OCI-LY7 (cell line): ENCODE results near the gene MTNR1A. TPM values are rescaled to one million over a fixed set of nuclear protein-coding genes. Genes with fewer than 3 reads are reported as not detected.

Source experiments
- BruUV-seq: library from RNA; stranded (reverse); fragments of 400-500 nt; replicated peaks from 2 replicates; lab custom pipeline; 2021; lab: Mats Ljungman, UMichigan
- CTCF ChIA-PET: fragments of 300-600 bp; sonication (Branson Sonifier 250); formaldehyde crosslinking; loops from one replicate; lab custom pipeline; 2022; ENCODE audit warnings: antibody characterized with exemption; ENCODE audit not compliant: unreplicated experiment; lab: Charles Lee
- POLR2A ChIA-PET: fragments of 300-600 bp; sonication (Branson Sonifier 250); formaldehyde crosslinking; loops from one replicate; lab custom pipeline; 2022; ENCODE audit warnings: antibody characterized with exemption; lab: Charles Lee
- DNase-seq: peaks from one replicate; pipeline ENCODE4 v3.0.0-alpha.2; 2015; ENCODE audit warnings: low spot score
- H2AFZ ChIP-seq: fragments of 200-600 bp; sonication (generic), shearing (Covaris generic); 2 replicates; pipeline ENCODE4 v1.6.1; 2014; ENCODE audit warnings: mild to moderate bottlenecking, antibody characterized with exemption, low read length, moderate library complexity
- H3K27ac ChIP-seq: fragments of 200-600 bp; sonication (generic); 2 replicates; pipeline ENCODE4 v1.5.1; 2014; ENCODE audit warnings: mixed run types, low read depth, mild to moderate bottlenecking, moderate library complexity, low read length, inconsistent platforms; ENCODE audit not compliant: poor library complexity, severe bottlenecking
- H3K36me3 ChIP-seq: fragments of 200-600 bp; sonication (generic); 2 replicates; pipeline ENCODE4 v1.6.1; 2014; ENCODE audit warnings: mild to moderate bottlenecking, antibody characterized with exemption, low read length, moderate library complexity, mixed read lengths; ENCODE audit not compliant: insufficient read depth
- H3K4me1 ChIP-seq: fragments of 200-600 bp; sonication (generic); 2 replicates; pipeline ENCODE4 v1.5.1; 2014; ENCODE audit warnings: mild to moderate bottlenecking, low read length; ENCODE audit not compliant: insufficient read depth, poor library complexity, severe bottlenecking
- H3K4me2 ChIP-seq: fragments of 200-600 bp; sonication (generic); 2 replicates; pipeline ENCODE4 v1.6.1; 2014; ENCODE audit warnings: mild to moderate bottlenecking, low read length
- H3K4me3 ChIP-seq: fragments of 200-600 bp; sonication (generic); 2 replicates; pipeline ENCODE4 v1.5.1; 2014; ENCODE audit warnings: mild to moderate bottlenecking, low read depth, low read length; ENCODE audit not compliant: poor library complexity, severe bottlenecking
- H3K79me2 ChIP-seq: fragments of 200-600 bp; sonication (generic); 2 replicates; pipeline ENCODE4 v1.6.1; 2016; ENCODE audit warnings: low read depth, mild to moderate bottlenecking, low read length, moderate library complexity, mixed read lengths; ENCODE audit not compliant: insufficient read depth
- H3K9me2 ChIP-seq: fragments of 200-600 bp; sonication (generic); 2 replicates; pipeline ENCODE4 v1.6.1; 2016; ENCODE audit warnings: mild to moderate bottlenecking, low read length, mixed read lengths; ENCODE audit not compliant: insufficient read depth
- H3K9me3 ChIP-seq: fragments of 200-600 bp; sonication (generic); 2 replicates; pipeline ENCODE4 v1.6.1; 2014; ENCODE audit warnings: mild to moderate bottlenecking, mixed run types, low read length, mixed read lengths
- H4K20me1 ChIP-seq: fragments of 200-600 bp; sonication (generic); 2 replicates; pipeline ENCODE4 v1.6.1; 2014; ENCODE audit warnings: mild to moderate bottlenecking, antibody characterized with exemption, low read length, moderate library complexity, mixed read lengths; ENCODE audit not compliant: insufficient read depth
- EZH2phosphoT487 ChIP-seq: fragments of 200-600 bp; sonication (generic); IDR thresholded peaks from 2 replicates; pipeline ENCODE4 v1.6.1; 2018; ENCODE audit warnings: low read depth, borderline replicate concordance, mild to moderate bottlenecking, mixed run types, antibody characterized with exemption, low read length, moderate library complexity, mixed read lengths
- intact Hi-C: fragments of 100-400 bp; cut with micrococcal nuclease; formaldehyde crosslinking; loops from one replicate; pipeline ENCODE4 v1.10.0; 2022; ENCODE audit not compliant: unreplicated experiment
- total RNA-seq, 2 experiments: library from RNA; depleted of rRNA in 1 of 2; stranded (reverse); fragments of >200 nt in 1 of 2; shearing (Covaris generic) in 1 of 2; gene quantifications; 2 replicates each; pipeline ENCODE4 v1.2.3, GENCODE V29; 2014 to 2022
- TF ChIP-seq, protein P1 (sequence below): fragments of 200-600 bp; sonication (generic); conservative IDR thresholded peaks from 2 replicates; pipeline ENCODE4 v1.5.1; 2014; ENCODE audit warnings: mild to moderate bottlenecking, antibody characterized with exemption, low read length, moderate library complexity, mixed read lengths

Gene MTNR1A
- total RNA-seq, 2 experiments from 2014 or later: not detected

DNA sequence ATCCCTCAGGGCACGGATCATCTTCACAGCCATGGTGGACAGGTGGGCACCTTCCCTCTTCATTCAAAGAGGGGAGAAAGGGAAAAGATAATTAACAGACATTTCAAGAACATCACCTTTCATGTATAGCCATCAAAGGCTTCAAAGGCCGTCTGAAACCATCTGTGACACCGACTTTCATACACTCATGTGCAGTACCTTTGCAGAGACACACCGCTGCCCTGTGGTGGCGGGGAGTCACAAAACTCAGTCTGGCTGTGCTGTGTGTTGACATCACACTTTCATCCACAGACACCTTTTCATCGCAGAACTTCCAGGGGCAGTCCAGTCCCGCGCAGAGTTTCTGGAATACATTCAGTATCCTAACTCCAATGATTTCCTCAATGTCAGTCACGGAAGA, 47.6 kb upstream of the MTNR1A start:
- POLR2A ChIA-PET: no interaction called here
- CTCF ChIA-PET: no interaction called here
- H3K27ac ChIP-seq: no peak overlapping the region
- no peaks in the 10 kb centered on the region for H3K4me1 ChIP-seq
- H3K9me3 ChIP-seq: no peaks in the 10 kb centered on the region
- no peak for DNase-seq
- no peak overlapping the region for H2AFZ ChIP-seq
- no peak overlapping the region for H3K4me3 ChIP-seq
- H3K9me2 ChIP-seq: no peaks in the 10 kb centered on the region
- no peak overlapping the region for H3K4me2 ChIP-seq
- H4K20me1 ChIP-seq: no peaks in the 10 kb centered on the region
- H3K79me2 ChIP-seq: no peaks in the 10 kb centered on the region
- intact Hi-C loops: no loop called here
- H3K36me3 ChIP-seq: no peaks in the 10 kb centered on the region
- BruUV-seq: no TSS peak
- TF ChIP-seq, protein P1, sequence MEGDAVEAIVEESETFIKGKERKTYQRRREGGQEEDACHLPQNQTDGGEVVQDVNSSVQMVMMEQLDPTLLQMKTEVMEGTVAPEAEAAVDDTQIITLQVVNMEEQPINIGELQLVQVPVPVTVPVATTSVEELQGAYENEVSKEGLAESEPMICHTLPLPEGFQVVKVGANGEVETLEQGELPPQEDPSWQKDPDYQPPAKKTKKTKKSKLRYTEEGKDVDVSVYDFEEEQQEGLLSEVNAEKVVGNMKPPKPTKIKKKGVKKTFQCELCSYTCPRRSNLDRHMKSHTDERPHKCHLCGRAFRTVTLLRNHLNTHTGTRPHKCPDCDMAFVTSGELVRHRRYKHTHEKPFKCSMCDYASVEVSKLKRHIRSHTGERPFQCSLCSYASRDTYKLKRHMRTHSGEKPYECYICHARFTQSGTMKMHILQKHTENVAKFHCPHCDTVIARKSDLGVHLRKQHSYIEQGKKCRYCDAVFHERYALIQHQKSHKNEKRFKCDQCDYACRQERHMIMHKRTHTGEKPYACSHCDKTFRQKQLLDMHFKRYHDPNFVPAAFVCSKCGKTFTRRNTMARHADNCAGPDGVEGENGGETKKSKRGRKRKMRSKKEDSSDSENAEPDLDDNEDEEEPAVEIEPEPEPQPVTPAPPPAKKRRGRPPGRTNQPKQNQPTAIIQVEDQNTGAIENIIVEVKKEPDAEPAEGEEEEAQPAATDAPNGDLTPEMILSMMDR: no peak
- TF ChIP-seq EZH2phosphoT487: no peak

DNA sequence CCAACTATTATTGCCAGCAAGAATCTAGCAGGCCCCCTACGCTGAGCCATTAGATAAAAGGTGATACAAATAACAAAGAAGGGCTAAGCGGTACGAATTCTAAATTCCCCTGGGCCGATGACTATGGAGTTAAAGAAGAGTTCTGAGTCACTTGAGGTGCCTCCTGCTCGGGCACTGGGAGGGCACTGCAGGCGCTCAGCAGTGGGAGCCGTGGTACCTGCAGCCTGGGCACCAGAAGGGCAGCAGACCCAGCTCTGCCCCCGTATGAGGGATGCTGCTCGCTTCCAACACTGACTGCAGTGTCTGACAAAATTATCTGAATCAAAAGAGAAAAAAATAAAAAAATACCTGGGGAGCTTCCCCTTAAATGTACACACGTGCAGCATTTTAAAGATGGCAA, 44.1 kb upstream of the MTNR1A start:
- Histone ChIP-seq H4K20me1 (no peaks in the 10 kb centered on the region), H3K9me2 (no peaks in the 10 kb centered on the region), H3K4me3 (no peak overlapping the region), H3K27ac (no peak overlapping the region), H3K9me3 (no peaks in the 10 kb centered on the region), H3K79me2 (no peaks in the 10 kb centered on the region), H3K36me3 (no peaks in the 10 kb centered on the region), H2AFZ (no peak overlapping the region), H3K4me1 (no peaks in the 10 kb centered on the region), H3K4me2 (no peak overlapping the region)
- TF ChIP-seq, protein P1: no peak
- no peak for TF ChIP-seq EZH2phosphoT487
- ChIA-PET CTCF (no interaction called here), POLR2A (no interaction called here)
- intact Hi-C loops: no loop called here
- no peak for DNase-seq
- no TSS peak for BruUV-seq

DNA sequence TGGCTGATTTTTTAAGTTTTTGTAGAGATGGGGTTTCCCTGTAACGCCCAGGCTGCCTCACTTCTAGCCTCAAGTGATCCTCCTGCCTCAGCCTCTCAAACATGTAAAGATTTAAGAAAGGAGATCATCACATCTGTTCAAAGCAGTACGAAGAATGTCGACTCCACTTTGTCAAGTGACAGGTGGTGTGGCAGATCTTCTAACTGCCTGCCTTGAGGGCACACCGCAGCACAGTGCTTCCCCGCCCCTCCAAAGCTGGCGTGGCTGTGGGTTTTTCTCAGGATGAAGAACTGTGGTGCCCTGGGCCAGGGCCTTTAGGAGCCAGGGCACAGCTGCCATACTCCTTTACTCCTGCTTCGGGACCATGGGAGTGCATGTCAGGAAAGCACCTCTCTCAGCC, 43.3 kb upstream of the MTNR1A start:
- no TSS peak for BruUV-seq
- H3K4me1 ChIP-seq: no peaks in the 10 kb centered on the region
- CTCF ChIA-PET: no interaction called here
- H3K79me2 ChIP-seq: no peaks in the 10 kb centered on the region
- H3K9me2 ChIP-seq: no peaks in the 10 kb centered on the region
- H4K20me1 ChIP-seq: no peaks in the 10 kb centered on the region
- no peaks in the 10 kb centered on the region for H3K9me3 ChIP-seq
- H3K4me2 ChIP-seq: no peak overlapping the region
- intact Hi-C loops: no loop called here
- no peak overlapping the region for H2AFZ ChIP-seq
- H3K36me3 ChIP-seq: no peaks in the 10 kb centered on the region
- no peak overlapping the region for H3K4me3 ChIP-seq
- POLR2A ChIA-PET: no interaction called here
- DNase-seq: no peak
- TF ChIP-seq, protein P1: no peak
- no peak for TF ChIP-seq EZH2phosphoT487
- H3K27ac ChIP-seq: no peak overlapping the region
